ENCODE data around the gene MEGF9.
A peak's percentile ranks its signal among the peaks of the same experiment; 100 is the strongest.

MEGF9 gene

DNA sequence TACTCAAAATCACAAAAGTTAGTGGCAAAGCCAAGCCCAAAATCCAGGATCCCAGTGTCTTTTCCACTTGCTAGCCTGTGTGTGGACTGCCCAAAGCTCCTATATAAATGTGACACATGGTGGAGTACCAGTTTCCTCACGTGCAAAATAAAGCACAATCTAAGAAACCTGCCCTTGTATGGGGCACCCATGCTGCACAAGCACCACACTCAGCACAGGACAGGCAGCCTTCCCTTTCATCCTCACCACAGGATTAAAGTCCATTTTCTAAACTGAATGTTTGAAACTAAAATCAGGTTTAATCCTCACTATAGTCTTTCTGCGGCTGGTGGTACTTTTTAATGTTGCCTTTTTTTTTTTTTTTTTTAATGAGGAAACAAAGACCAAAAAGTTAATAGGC is 139.8 kb downstream of the MEGF9 start:
- Histone ChIP-seq H3K27me3 (ENCODE audit: control insufficient read depth in 1 of 2, insufficient read depth in 2 of 2, low read length in 2 of 2) (no peaks in the 10 kb centered on the region), H3K36me3 (ENCODE audit: control insufficient read depth in 2 of 2, insufficient read depth in 2 of 2, low read length in 2 of 2) (peaks cover 6 to 11% of the 10 kb centered on the region in 2 donors), H3K4me1 (ENCODE audit: control insufficient read depth, insufficient read depth, low read length) (peaks cover 31% of the 10 kb centered on the region), H3K27ac (ENCODE audit: low read length) (no peak overlapping the region), H3K9me3 (ENCODE audit: control insufficient read depth in 2 of 2, low read length in 2 of 2) (no peaks in the 10 kb centered on the region), H3K9ac (ENCODE audit: low read length in 2 of 2) (no peak overlapping the region), H3K4me3 (ENCODE audit: low read length in 2 of 2) (no peak overlapping the region)

- Histone ChIP-seq H3K36me3 (ENCODE audit: control insufficient read depth in 2 of 2, insufficient read depth in 2 of 2, low read length in 2 of 2) (peaks cover 23 to 30% of the 10 kb centered on the region in 2 donors), H3K9ac (ENCODE audit: low read length in 2 of 2) (no peak overlapping the region), H3K9me3 (ENCODE audit: control insufficient read depth in 2 of 2, low read length in 2 of 2) (no peaks in the 10 kb centered on the region), H3K27ac (ENCODE audit: low read length) (no peak overlapping the region), H3K27me3 (ENCODE audit: control insufficient read depth in 1 of 2, insufficient read depth in 2 of 2, low read length in 2 of 2) (no peaks in the 10 kb centered on the region), H3K4me3 (ENCODE audit: low read length in 2 of 2) (no peak overlapping the region), H3K4me1 (ENCODE audit: control insufficient read depth, insufficient read depth, low read length) (peaks cover 19% of the 10 kb centered on the region)
These were observed 141.8 kb downstream of the MEGF9 start for GRCh38 chr9:120572472-120572871.

GRCh38 chr9:120571443-120572257 is 142.6 kb downstream of the MEGF9 start:
- no peak overlapping the region for H3K4me3 ChIP-seq (ENCODE audit: low read length in 2 of 2)
- H3K9me3 ChIP-seq (ENCODE audit: control insufficient read depth in 2 of 2, low read length in 2 of 2) = no peaks in the 10 kb centered on the region
- H3K27ac ChIP-seq (ENCODE audit: low read length) = peak overlapping the region; percentile 56
- peaks cover 27 to 35% of the 10 kb centered on the region in 2 donors for H3K36me3 ChIP-seq (ENCODE audit: control insufficient read depth in 2 of 2, insufficient read depth in 2 of 2, low read length in 2 of 2)
- H3K9ac ChIP-seq (ENCODE audit: low read length in 2 of 2) = no peak overlapping the region
- H3K27me3 ChIP-seq (ENCODE audit: control insufficient read depth in 1 of 2, insufficient read depth in 2 of 2, low read length in 2 of 2) = no peaks in the 10 kb centered on the region
- H3K4me1 ChIP-seq (ENCODE audit: control insufficient read depth, insufficient read depth, low read length) = peaks cover 19% of the 10 kb centered on the region

GRCh38 chr9:120570296-120570695 is 144.0 kb downstream of the MEGF9 start:
- Histone ChIP-seq H3K36me3 (ENCODE audit: control insufficient read depth in 2 of 2, insufficient read depth in 2 of 2, low read length in 2 of 2) (peaks cover 32 to 33% of the 10 kb centered on the region in 2 donors), H3K4me3 (ENCODE audit: low read length in 2 of 2) (no peak overlapping the region), H3K9ac (ENCODE audit: low read length in 2 of 2) (no peak overlapping the region), H3K27ac (ENCODE audit: low read length) (peak overlapping the region; percentile 56), H3K27me3 (ENCODE audit: control insufficient read depth in 1 of 2, insufficient read depth in 2 of 2, low read length in 2 of 2) (no peaks in the 10 kb centered on the region), H3K4me1 (ENCODE audit: control insufficient read depth, insufficient read depth, low read length) (peaks cover 19% of the 10 kb centered on the region), H3K9me3 (ENCODE audit: control insufficient read depth in 2 of 2, low read length in 2 of 2) (no peaks in the 10 kb centered on the region)

- Histone ChIP-seq H3K9ac (ENCODE audit: low read length in 2 of 2) (no peak overlapping the region), H3K9me3 (ENCODE audit: control insufficient read depth in 2 of 2, low read length in 2 of 2) (no peaks in the 10 kb centered on the region), H3K4me1 (ENCODE audit: control insufficient read depth, insufficient read depth, low read length) (peaks cover 19% of the 10 kb centered on the region), H3K27me3 (ENCODE audit: control insufficient read depth in 1 of 2, insufficient read depth in 2 of 2, low read length in 2 of 2) (no peaks in the 10 kb centered on the region), H3K4me3 (ENCODE audit: low read length in 2 of 2) (no peak overlapping the region), H3K36me3 (ENCODE audit: control insufficient read depth in 2 of 2, insufficient read depth in 2 of 2, low read length in 2 of 2) (peaks cover 32 to 35% of the 10 kb centered on the region in 2 donors), H3K27ac (ENCODE audit: low read length) (peak overlapping the region; percentile 6)
These were observed 144.7 kb downstream of the MEGF9 start for GRCh38 chr9:120569556-120569955.

GRCh38 chr9:120568816-120569215 is 145.5 kb downstream of the MEGF9 start:
- H3K36me3 ChIP-seq (ENCODE audit: control insufficient read depth in 2 of 2, insufficient read depth in 2 of 2, low read length in 2 of 2) = peaks cover 32 to 37% of the 10 kb centered on the region in 2 donors
- H3K27ac ChIP-seq (ENCODE audit: low read length) = no peak overlapping the region
- no peak overlapping the region for H3K4me3 ChIP-seq (ENCODE audit: low read length in 2 of 2)

GRCh38 chr9:120567874-120568273 is 146.4 kb downstream of the MEGF9 start:
- Histone ChIP-seq H3K36me3 (ENCODE audit: control insufficient read depth in 2 of 2, insufficient read depth in 2 of 2, low read length in 2 of 2) (peaks cover 35 to 37% of the 10 kb centered on the region in 2 donors), H3K9me3 (ENCODE audit: control insufficient read depth in 2 of 2, low read length in 2 of 2) (no peaks in the 10 kb centered on the region), H3K27ac (ENCODE audit: low read length) (no peak overlapping the region), H3K4me3 (ENCODE audit: low read length in 2 of 2) (no peak overlapping the region), H3K4me1 (ENCODE audit: control insufficient read depth, insufficient read depth, low read length) (peaks cover 19% of the 10 kb centered on the region), H3K27me3 (ENCODE audit: control insufficient read depth in 1 of 2, insufficient read depth in 2 of 2, low read length in 2 of 2) (no peaks in the 10 kb centered on the region), H3K9ac (ENCODE audit: low read length in 2 of 2) (no peak overlapping the region)

More at GRCh38 chr9:120568816-120569215, 145.5 kb downstream of the MEGF9 start:
- Histone ChIP-seq H3K9ac (ENCODE audit: low read length in 2 of 2) (no peak overlapping the region), H3K9me3 (ENCODE audit: control insufficient read depth in 2 of 2, low read length in 2 of 2) (no peaks in the 10 kb centered on the region), H3K27me3 (ENCODE audit: control insufficient read depth in 1 of 2, insufficient read depth in 2 of 2, low read length in 2 of 2) (no peaks in the 10 kb centered on the region), H3K4me1 (ENCODE audit: control insufficient read depth, insufficient read depth, low read length) (peaks cover 19% of the 10 kb centered on the region)

DNA sequence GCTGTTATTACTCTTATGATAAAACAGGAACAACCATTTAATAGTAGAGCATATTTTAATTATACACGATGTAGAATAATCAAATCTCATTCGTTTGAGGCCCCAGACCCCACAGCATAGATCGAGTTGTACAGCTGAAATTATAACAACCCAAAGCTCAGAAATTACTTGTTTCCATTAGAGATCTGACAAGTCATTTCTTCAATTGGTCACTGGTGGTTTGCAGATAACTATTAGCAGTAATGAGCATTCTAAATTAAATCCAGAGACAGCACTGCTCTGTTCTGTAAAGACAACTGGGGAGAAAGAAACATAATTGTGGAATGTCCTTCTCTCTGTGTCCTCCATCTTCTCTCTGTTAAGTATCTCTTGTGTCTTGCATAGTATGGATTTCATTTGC is 147.2 kb downstream of the MEGF9 start:
- H3K9ac ChIP-seq (ENCODE audit: low read length in 2 of 2) = no peak overlapping the region
- H3K4me1 ChIP-seq (ENCODE audit: control insufficient read depth, insufficient read depth, low read length) = peaks cover 19% of the 10 kb centered on the region
- peaks cover 35 to 41% of the 10 kb centered on the region in 2 donors for H3K36me3 ChIP-seq (ENCODE audit: control insufficient read depth in 2 of 2, insufficient read depth in 2 of 2, low read length in 2 of 2)
- H3K27ac ChIP-seq (ENCODE audit: low read length) = no peak overlapping the region
- H3K27me3 ChIP-seq (ENCODE audit: control insufficient read depth in 1 of 2, insufficient read depth in 2 of 2, low read length in 2 of 2) = no peaks in the 10 kb centered on the region
- H3K9me3 ChIP-seq (ENCODE audit: control insufficient read depth in 2 of 2, low read length in 2 of 2) = no peaks in the 10 kb centered on the region
- H3K4me3 ChIP-seq (ENCODE audit: low read length in 2 of 2) = no peak overlapping the region

- Histone ChIP-seq H3K27me3 (ENCODE audit: control insufficient read depth in 1 of 2, insufficient read depth in 2 of 2, low read length in 2 of 2) (no peaks in the 10 kb centered on the region), H3K4me3 (ENCODE audit: low read length in 2 of 2) (no peak overlapping the region), H3K9me3 (ENCODE audit: control insufficient read depth in 2 of 2, low read length in 2 of 2) (no peaks in the 10 kb centered on the region), H3K9ac (ENCODE audit: low read length in 2 of 2) (no peak overlapping the region), H3K27ac (ENCODE audit: low read length) (no peak overlapping the region), H3K36me3 (ENCODE audit: control insufficient read depth in 2 of 2, insufficient read depth in 2 of 2, low read length in 2 of 2) (peaks cover 28 to 36% of the 10 kb centered on the region in 2 donors), H3K4me1 (ENCODE audit: control insufficient read depth, insufficient read depth, low read length) (no peaks in the 10 kb centered on the region)
These were observed 149.7 kb downstream of the MEGF9 start for GRCh38 chr9:120564589-120564988.

- no peaks in the 10 kb centered on the region for H3K9me3 ChIP-seq (ENCODE audit: control insufficient read depth in 2 of 2, low read length in 2 of 2)
- H3K4me3 ChIP-seq (ENCODE audit: low read length in 2 of 2) = no peak overlapping the region
- peaks cover 13 to 21% of the 10 kb centered on the region in 2 donors for H3K36me3 ChIP-seq (ENCODE audit: control insufficient read depth in 2 of 2, insufficient read depth in 2 of 2, low read length in 2 of 2)
- H3K4me1 ChIP-seq (ENCODE audit: control insufficient read depth, insufficient read depth, low read length) = no peaks in the 10 kb centered on the region
- no peak overlapping the region for H3K9ac ChIP-seq (ENCODE audit: low read length in 2 of 2)
- no peak overlapping the region for H3K27ac ChIP-seq (ENCODE audit: low read length)
- H3K27me3 ChIP-seq (ENCODE audit: control insufficient read depth in 1 of 2, insufficient read depth in 2 of 2, low read length in 2 of 2) = no peaks in the 10 kb centered on the region
These were observed 151.3 kb downstream of the MEGF9 start for GRCh38 chr9:120562861-120563443.

- H3K27ac ChIP-seq (ENCODE audit: low read length) = no peak overlapping the region
- no peak overlapping the region for H3K4me3 ChIP-seq (ENCODE audit: low read length in 2 of 2)
- H3K36me3 ChIP-seq (ENCODE audit: control insufficient read depth in 2 of 2, insufficient read depth in 2 of 2, low read length in 2 of 2) = peaks cover 3 to 14% of the 10 kb centered on the region in 2 donors
- H3K9me3 ChIP-seq (ENCODE audit: control insufficient read depth in 2 of 2, low read length in 2 of 2) = no peaks in the 10 kb centered on the region
- H3K9ac ChIP-seq (ENCODE audit: low read length in 2 of 2) = no peak overlapping the region
- no peaks in the 10 kb centered on the region for H3K27me3 ChIP-seq (ENCODE audit: control insufficient read depth in 1 of 2, insufficient read depth in 2 of 2, low read length in 2 of 2)
- H3K4me1 ChIP-seq (ENCODE audit: control insufficient read depth, insufficient read depth, low read length) = no peaks in the 10 kb centered on the region
These were observed 152.6 kb downstream of the MEGF9 start for GRCh38 chr9:120561709-120562108.

Data from stomach smooth muscle (tissue), 2 donors.